HG02943 (cell line): ENCODE measurements around the gene MIAT.
"Not testable (repeated sequence)": the region's sequence is repeated elsewhere in the genome, so short reads cannot be mapped to it uniquely, and the experiment has no call there.

Experiments used
- ATAC-seq: cut with Tn5 transposase; IDR thresholded peaks from one replicate; pipeline ENCODE4 v1.9.1; 2021; ENCODE audit warnings: mild to moderate bottlenecking, low read depth, moderate library complexity; ENCODE audit not compliant: unreplicated experiment

MIAT gene

GRCh38 chr22:26656891-26657851 is at the start of gene MIAT:
Gene MIAT, plus strand, starts transcription at chr22:26657588.
- no peak for ATAC-seq

- ATAC-seq = no peak
Measured at GRCh38 chr22:26608129-26608528, 49.3 kb upstream of the MIAT start.

- ATAC-seq = no peak
Measured at GRCh38 chr22:26609287-26609686, 48.1 kb upstream of the MIAT start.

GRCh38 chr22:26610072-26610958 is 47.1 kb upstream of the MIAT start:
- ATAC-seq = peak; percentile 60

- no peak for ATAC-seq
Measured at GRCh38 chr22:26610996-26611395, 46.4 kb upstream of the MIAT start.

- ATAC-seq = no peak
Measured at GRCh38 chr22:26612652-26613051, 44.7 kb upstream of the MIAT start.

GRCh38 chr22:26613753-26614152 is 43.6 kb upstream of the MIAT start:
- not testable (repeated sequence) for ATAC-seq

GRCh38 chr22:26614322-26614721 is 43.1 kb upstream of the MIAT start:
- no peak for ATAC-seq

- ATAC-seq = no peak
Measured at GRCh38 chr22:26615149-26615548, 42.2 kb upstream of the MIAT start.

GRCh38 chr22:26615830-26616435 is 41.5 kb upstream of the MIAT start:
- ATAC-seq = no peak

- ATAC-seq = no peak
Measured at GRCh38 chr22:26616650-26617049, 40.7 kb upstream of the MIAT start.

- ATAC-seq = no peak
Measured at GRCh38 chr22:26617271-26618199, 39.9 kb upstream of the MIAT start, which contains the start of gene CRYBB1. Gene CRYBB1, minus strand, starts transcription at chr22:26618027. Its CDS starts 1,708 bp downstream, at chr22:26616319.

- ATAC-seq = no peak
Measured at GRCh38 chr22:26618455-26618854, 38.9 kb upstream of the MIAT start.

- ATAC-seq = no peak
Measured at GRCh38 chr22:26619510-26619909, 37.9 kb upstream of the MIAT start.

- no peak for ATAC-seq
Measured at GRCh38 chr22:26620197-26620596, 37.2 kb upstream of the MIAT start.

GRCh38 chr22:26621663-26622062 is 35.7 kb upstream of the MIAT start, which contains the start of gene CRYBA4:
Gene CRYBA4, plus strand, starts transcription at chr22:26621963. Its CDS starts 634 bp downstream, at chr22:26622597.
- ATAC-seq = no peak

- no peak for ATAC-seq
Measured at GRCh38 chr22:26623984-26624383, 33.4 kb upstream of the MIAT start.

- no peak for ATAC-seq
Measured at GRCh38 chr22:26624803-26625202, 32.6 kb upstream of the MIAT start.

- no peak for ATAC-seq
Measured at GRCh38 chr22:26629988-26630761, 27.2 kb upstream of the MIAT start.
